CD1c-positive myeloid dendritic cell (primary cell): ENCODE results near the gene SLC15A1.
"Not testable (repeated sequence)": the region's sequence is repeated elsewhere in the genome, so short reads cannot be mapped to it uniquely, and the experiment has no call there.

ENCODE experiments used
- DNase-seq: peaks from one replicate; pipeline ENCODE4 v3.0.0-alpha.2; 2016; ENCODE audit errors: extremely low spot score

Gene SLC15A1

DNA sequence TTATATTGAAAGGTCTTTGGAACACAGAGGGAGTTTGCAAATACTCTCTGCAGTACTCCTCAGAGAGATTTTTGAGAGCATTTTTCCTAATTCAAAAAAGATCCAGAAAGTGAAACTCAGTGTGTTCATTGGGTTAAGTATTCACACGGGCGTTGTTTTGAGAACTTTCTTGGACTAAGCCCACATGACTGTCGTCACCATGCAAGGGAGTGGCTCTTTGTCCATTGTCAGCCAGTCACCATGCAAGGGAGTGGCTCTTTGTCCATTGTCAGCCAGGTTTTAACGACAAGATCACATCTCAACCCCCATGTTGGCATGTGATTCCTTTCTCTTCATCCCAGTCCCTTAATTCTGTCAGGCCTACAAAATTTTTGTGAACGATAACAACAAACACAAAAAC is 94.3 kb downstream of the SLC15A1 start:
- DNase-seq = no peak

DNA sequence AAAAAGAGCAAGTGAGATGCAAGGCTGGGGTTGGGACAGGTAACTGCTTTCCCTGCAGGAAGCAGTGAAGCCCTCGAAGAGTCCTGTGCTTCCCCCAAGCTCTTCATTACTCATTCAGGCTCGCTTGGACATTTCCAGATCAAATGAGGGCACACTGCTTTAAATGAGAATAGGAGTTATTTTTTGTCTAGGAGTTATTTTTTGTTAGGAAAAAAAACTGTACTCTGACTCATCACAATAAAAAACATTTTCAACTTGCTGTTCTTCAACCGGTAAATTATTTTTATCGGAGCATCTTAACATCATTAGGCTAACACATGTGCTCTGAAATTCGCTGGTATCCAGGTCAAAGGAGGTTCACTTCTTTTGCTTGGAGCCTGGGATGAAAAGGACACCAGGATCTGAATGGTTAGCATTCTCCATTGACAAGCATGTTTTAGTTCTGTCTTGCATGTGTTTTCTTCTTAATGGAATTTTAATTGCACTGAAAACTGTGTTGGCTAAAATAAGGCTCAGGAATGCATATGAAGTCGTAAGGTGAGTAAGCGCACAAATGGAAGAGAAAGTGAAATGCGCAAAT is 94.9 kb downstream of the SLC15A1 start:
- no peak for DNase-seq

DNA sequence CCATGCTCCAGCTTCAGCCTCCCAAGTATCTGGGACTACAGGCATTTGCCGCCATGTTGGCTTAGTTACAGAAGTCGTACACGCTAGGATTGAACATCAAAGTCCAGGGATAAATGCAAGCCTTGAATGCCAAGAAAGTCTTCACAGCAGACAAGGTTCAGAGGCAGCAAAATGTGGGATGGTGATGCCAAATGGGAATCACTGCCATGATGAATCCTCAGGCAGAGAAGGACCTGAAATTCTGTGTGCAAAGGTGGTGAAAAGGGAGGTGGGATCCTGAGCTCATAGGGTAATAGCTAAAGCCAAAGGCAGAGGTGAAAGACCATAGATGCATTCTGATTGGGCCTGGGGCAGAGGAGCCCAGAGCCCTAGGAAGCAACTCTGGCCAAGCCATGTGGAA is 96.2 kb downstream of the SLC15A1 start:
- no peak for DNase-seq

DNA sequence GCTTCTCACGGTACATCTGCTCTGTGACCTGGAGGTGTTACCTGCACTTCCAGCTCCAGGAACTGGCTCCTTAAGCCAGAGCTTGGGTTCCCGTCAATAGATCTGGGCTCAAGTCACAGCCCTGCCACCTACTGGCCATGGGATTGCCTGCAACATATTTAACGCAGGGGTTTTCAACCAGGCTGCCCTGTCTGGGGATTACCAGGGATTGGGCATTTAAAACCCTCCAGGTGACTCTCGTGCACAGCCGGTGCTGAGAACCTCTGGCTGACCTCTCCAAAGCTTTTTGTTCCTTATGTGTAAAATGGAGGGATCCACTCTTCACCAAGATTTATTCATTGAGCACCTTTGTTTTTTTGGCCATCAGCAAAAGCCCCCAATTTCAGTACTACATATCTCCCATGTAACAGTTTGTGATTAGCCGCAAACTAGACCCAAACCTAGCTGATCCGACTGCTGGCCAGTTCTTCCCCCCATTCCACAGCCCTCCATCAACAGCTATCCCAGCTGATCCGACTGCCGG is 98.9 kb downstream of the SLC15A1 start:
- peak; percentile 80 for DNase-seq

DNA sequence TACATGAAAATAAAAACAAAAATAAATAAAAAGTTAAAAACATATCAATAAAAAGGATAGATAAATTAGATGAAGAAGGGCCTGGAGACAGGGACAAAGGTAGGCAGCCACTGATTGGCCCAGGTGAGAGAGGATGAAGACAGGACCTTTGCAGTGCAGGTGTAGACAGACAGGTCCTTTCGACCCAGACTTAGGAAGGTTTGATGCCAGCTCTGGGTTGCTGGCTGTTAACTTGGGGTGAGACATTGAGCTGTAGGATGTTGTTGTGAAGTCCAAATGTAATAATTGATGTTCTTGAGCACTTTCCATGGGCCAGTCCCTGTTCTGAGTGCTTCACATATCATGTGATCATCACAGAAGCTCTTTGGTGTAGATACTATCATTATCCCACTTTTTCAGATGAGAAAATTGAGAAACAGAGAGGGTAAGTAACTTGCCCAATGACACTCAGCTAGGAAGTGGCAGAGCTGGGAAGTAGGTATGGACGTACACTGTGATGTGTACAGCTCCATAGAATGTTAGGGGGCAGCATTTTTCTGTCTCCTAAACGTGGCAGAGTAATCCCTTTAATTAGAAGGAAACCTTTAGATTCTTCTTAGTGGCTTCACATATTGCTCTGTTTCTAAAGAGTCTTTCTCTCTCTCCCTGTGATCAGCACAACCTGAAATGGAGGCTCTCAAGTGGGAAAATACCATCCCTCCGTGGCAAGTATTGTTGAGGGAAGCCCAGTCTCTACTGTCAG is 99.6 kb downstream of the SLC15A1 start:
- no peak for DNase-seq

DNA sequence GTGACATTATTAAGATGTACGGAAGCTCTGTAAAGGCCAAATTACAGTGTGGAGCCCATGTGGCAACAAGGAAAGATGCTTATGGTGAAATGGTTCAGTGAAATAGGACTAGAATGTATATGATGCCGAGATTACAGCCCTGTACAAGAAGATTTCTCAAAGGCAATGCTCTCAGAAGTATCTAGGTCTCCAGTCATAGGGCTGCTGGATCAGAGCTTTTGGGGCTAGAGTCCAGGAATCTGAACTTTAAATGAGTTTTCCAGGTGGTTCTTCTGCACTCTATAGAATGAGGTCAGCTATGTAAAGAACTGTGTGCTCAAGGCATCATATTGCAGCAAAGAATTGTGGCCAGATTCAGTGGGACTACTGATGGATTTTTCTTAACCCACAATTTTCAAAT is 100.2 kb downstream of the SLC15A1 start:
- DNase-seq = no peak

DNA sequence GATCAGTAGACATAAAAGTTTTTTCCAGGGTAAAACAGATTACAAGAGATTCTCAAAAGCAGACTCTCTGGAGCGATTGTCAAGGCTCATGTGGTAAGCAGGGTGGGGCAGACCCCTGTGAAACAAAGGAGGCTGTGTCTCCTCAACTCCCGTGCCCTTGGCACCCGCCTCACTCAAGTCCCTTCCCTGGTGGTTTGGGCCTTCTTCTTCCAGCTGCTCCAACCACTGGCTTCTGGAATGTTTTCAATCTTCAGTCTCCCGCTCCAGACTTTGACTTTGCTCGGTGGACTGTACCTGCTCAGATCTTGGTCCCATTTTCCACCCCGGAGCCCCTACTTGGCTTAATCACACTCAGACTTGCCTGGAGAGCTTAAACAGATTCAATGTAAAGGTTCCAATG is 100.7 kb downstream of the SLC15A1 start:
- DNase-seq = no peak

DNA sequence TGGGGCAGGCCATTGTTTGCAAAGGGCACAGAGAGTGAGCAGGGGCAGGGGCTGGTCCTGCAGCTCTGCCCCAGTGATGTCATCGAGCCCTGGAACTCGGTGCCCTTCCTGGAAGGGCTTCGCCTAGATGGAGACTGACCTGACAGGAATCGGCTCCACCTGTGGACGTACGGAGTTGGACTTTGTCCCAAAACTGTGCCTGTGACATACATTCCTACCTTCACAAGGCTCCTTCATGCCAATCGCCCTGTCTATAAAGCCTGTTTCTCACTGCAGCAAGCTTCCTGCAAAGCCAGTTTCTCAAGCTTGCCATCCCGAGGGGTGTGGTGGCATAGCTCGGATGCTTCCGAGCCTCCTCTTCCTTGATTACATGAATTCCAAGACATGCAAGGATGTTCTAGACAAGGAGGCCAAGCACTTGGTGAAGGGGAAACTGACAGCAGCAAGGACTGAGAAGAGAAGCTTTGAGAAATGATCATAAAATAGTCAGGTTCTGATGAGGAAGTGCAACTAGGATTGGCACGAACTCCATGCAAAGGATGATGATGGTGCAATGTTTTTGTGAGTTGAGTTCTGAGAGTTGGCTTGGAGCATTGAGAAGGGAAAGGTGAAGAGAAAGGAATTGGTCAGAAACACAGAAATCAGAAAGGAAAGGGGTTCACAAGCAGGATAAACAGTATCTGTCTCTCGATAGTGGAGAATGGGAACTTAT is 101.9 kb downstream of the SLC15A1 start:
- DNase-seq = peak; percentile 86

DNA sequence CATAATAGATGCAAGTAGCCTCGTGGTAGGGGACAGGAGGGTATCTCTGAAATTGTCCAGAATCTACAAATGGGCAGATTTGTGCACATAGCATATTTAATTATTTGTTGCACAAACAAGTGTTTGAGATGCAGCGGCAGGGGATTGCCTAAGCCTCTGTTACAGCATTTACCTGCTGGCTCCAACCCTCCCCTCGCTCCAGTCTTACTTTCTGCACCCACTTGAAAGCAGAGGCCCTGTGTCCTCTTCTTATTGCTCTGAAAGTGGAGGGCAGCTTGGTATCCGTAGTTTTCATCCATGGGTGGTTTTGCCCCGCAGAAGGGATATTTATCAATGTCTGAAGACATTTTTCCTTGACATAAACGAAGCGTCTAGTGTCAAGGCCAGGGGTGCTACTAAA is 102.6 kb downstream of the SLC15A1 start:
- DNase-seq = no peak

DNA sequence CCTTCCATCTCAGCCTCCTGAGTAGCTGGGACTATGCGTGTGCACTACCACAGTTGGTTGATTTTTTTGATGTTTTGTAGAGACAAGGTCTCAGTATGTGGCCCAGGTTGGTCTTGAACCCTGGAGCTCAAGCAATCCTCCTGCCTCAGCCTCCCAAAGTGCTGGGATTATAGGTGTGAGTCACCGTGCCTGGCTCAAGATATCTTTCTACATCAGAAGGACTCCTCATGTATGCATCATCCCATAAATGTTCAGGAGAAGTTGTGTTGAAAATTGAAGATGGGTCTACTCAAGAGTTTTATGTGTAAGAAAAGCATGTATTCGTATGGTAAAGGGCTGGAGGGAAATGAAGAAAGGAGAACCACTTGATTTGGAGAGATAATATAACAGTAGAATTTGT is 103.8 kb downstream of the SLC15A1 start:
- DNase-seq = peak; percentile 12

DNA sequence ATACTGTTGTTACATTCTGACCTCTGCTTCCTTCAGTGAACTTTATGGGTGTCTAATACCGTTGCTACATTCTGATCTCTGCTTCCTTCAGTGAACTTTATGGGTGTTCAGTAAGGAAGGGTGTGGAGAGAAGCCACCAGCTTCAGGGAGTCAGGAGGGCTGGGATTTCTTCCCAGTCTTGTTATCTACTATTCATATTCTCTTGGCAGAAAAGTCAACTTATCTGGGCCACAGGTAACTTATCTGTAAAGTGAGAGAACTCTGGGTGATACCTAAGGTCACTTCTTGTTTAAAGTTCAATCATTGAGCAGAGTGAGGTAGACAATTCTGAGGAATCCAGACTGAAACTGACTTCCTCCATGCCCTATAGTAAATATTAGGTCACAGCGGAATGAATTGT is 104.3 kb downstream of the SLC15A1 start:
- peak; percentile 53 for DNase-seq

DNA sequence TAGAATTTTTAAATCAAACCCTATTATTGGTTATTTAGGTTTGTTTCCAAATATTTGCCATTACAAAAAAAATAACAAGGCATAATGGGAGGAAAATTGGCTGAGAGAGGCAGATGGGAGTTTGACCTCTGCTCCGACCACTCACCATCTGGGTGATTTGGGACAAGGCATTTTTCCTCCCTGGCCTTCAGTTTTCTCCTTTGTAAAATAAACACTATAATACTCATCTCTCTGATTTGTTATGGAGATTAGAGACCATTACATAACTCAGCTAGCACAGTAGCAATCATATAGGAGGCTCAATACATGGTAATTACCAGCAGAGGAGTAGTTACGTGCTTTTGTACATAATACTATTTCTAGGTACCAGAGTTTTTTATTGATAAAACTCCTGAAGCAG is 105.4 kb downstream of the SLC15A1 start:
- DNase-seq = no peak

DNA sequence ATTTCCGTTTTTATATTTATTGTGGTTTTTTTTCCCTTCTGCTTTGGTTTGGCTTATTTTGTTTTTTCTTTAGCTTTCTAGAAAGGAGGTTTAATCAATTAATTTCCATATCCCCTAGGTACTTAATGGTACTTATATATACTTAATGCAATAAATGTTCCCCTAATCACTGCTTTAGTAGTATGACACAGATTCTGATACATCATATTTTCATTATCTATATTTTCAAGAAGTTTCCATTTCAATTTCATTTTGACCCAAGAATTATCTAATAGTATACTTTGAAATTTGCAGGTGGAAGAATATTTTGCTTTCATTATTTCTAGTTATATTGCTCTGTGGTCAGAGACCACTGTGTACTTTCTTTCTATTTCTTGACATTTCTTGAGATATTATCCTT is 109.0 kb downstream of the SLC15A1 start:
- no peak for DNase-seq

DNA sequence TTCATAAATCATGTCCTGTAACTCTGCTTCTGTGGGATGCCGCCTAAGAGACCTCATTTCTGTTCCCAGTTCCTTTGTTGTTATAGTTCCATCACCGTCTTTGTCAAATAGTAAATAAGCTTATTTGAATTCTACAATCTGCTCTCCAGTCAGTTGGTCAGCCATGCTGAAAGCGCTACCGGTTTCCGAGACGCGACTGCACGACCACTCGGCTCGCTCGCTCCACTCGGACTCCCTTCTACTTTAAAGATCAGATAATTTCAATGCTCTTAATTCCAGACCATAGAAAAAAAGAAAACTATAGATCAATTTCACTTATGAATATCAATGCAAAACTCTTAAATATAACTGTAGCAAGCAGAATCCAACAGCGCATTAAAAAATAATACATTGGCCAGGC is 111.4 kb downstream of the SLC15A1 start:
- no peak for DNase-seq

DNA sequence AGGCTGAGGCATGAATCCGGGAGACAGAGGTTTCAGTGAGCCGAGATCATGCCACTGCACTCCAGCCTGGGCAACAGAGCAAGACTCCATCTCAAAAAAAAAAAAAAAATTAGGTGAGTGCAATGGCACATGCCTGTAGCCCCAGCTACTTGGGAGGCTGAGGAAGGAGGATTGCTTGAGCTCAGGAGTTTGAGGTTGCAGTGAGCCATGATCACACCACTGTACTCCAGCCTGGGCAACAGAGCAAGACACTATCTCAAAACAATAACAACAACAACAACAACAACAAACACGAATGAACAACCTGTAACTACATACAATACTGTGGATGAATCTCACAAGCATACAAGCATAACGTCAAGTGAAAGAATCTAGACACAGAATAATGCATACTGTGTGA is 112.7 kb downstream of the SLC15A1 start:
- DNase-seq = not testable (repeated sequence)

DNA sequence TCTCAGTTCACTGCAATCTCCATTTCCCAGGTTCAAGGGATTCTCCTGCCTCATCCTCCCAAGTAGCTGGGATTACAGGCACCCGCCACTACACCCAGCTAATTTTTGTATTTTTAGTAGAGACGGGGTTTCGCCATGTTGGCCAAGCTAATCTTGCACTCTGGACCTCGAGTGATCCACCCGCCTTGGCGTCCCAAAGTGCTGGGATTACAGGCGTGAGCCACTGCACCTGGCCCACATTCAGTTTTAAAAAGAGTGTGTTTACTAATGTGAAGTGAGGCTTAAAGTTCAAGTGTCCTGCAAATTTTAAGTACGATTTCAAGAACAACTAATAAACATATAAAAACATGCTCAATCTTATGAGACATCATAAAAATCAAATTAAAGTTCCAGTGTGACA is 114.1 kb downstream of the SLC15A1 start:
- not testable (repeated sequence) for DNase-seq
